HG03039 (cell line): Measurements from ENCODE around the gene LZTFL1.

ENCODE experiments used
- ATAC-seq: cut with Tn5 transposase; IDR thresholded peaks from one replicate; pipeline ENCODE4 v1.9.1; 2021; ENCODE audit warnings: mild to moderate bottlenecking, moderate library complexity; ENCODE audit not compliant: unreplicated experiment

LZTFL1 gene

DNA sequence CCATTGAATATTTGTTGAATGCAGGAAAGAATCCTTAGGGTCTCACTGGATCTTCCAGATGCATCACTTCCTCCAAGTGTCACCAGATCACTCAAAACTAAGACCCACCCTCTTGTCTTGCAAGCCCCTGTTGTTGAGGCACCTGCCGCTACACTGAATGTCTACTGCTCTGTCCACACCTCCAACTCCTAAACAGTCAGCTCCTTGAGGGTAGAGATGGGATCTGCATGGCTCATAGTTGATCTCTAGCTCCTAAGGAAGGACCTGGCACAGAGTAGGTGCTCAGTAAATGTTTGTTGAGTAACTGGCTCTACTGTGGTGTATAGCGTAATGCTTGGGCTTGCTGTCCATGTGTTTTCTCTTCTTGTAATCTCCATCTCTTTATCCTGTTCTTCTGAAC is 54.4 kb downstream of the LZTFL1 start:
- no peak for ATAC-seq

DNA sequence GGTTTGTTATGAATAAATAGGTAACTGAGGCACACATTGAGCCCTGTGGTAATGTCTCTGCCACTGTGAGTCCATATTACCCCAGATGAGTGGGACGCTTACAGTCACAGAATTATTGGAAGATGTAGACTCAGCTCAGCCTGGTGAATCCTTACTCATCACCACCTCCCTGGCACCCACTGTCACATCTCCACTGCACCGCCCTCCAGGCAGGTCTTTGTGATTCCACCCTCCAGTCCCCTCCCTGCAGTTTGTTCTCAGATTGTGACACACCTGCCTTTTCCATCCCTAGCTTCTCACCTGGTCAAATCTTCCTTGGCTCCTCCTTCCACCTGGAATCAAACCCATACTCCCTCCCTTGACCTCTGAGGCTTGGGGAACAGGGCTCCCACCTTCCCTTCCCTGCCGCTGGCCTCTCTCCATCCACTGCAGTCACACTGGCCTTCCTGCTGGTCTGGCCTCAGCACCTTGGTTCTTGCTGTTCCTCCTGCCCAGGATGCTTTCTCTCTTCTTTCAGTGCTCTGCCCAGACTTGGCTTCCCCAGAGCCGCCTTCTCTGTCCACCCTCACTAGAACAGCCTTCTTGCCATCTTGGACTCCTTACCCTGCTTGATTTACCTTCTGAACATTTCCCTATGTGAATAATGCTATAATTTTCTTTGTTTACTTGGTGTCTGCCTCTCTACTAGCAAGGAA is 55.0 kb downstream of the LZTFL1 start:
- ATAC-seq = no peak

DNA sequence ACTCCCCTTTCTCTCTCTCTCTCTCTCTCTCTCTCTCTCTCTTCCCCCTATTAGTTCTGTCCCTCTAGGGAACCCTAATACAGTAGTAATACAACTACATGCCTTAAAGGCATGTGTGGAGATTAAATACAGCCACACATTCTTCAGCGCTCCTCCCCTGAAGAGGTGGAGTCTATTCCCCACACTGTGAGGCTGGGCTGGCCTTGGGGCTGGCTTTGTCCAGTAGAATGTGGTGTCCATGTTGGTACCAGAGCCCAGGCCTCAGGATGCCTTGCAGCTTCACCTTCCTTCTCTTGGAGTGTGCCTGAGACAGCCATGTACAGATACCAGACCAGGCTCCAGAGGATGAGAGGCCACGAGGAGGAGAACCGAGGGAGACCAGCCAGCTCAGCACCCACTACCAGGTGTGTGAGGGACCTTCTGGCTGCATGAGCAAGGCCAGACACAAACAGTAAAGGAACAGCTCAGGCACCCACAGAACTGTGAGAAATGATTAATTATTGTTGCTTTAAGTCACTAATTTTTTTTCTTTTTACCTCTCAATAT is 56.2 kb downstream of the LZTFL1 start:
- no peak for ATAC-seq

DNA sequence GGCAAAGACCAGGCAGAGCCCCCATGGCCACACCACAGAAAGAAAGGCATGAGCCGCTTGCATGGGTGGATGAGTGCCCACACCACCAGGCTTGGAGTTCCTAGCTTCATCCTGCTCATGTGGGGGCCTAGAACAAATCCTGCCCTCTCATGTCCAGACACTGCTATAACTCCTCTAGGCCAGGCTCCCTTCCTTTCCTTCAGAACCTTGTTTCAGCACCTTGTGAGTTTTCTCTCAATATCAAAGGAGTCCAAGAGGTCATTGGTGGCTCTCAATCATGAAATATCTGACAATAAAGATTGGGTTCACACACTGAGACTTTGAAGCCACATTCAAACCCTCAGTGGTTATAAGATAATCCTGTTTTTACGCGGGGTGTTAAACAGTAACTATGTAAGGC is 58.3 kb downstream of the LZTFL1 start:
- ATAC-seq = no peak

DNA sequence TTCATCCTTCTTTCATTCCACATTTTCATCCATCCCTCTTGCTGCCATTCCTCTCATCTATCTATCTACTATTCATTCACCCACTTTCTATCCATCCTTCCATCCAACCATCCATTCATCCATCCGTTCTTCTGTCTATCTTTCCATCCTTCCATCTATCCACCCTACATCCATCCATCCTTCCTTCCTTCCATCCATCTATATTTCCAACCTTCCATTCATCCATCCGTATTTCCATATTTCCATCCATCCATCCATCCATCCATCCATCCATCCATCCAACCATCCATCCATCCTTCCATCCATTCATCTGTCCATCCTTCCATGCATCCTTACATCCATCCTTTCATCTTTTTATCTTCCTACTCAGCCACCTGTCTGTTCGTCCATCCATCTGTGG is 59.5 kb downstream of the LZTFL1 start:
- no peak for ATAC-seq

DNA sequence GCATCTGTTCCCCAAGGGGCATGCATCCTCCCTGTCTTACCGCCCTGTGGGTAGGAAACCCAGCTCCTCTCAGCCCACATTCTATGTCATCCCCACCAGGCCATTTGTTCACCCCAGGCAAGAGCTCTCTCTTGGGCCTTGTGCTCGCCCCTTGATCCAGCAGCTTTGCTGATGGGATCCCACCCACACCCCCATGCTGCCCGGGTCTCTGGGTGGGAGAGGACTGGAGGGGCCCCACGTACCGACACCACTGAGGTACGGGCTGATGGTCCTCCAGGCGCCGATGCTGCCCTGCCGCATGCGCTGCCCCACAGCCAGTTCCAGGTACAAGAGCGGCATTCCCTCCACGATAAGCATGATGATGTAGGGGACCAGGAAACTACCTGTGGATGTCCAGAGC is 60.1 kb downstream of the LZTFL1 start:
- ATAC-seq = no peak

DNA sequence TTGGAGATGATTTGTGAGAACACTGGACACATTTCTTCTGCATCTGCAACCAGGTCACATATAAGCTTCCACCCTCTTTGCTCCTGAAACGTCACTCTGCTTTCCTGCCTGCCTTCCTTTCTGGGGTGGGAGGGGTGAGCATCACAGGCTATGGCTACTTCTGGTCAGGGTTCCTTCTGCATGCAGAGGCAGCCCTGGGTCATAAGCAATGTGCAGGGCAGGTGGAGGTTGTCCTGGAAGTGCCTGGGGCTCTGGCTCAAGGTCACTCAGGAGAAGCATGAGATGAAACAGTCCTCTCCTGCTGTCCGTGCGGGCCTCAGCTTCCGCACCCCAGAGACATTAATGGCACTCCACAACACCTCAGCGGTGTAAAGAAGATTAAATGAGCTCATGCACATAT is 60.6 kb downstream of the LZTFL1 start:
- no peak for ATAC-seq

DNA sequence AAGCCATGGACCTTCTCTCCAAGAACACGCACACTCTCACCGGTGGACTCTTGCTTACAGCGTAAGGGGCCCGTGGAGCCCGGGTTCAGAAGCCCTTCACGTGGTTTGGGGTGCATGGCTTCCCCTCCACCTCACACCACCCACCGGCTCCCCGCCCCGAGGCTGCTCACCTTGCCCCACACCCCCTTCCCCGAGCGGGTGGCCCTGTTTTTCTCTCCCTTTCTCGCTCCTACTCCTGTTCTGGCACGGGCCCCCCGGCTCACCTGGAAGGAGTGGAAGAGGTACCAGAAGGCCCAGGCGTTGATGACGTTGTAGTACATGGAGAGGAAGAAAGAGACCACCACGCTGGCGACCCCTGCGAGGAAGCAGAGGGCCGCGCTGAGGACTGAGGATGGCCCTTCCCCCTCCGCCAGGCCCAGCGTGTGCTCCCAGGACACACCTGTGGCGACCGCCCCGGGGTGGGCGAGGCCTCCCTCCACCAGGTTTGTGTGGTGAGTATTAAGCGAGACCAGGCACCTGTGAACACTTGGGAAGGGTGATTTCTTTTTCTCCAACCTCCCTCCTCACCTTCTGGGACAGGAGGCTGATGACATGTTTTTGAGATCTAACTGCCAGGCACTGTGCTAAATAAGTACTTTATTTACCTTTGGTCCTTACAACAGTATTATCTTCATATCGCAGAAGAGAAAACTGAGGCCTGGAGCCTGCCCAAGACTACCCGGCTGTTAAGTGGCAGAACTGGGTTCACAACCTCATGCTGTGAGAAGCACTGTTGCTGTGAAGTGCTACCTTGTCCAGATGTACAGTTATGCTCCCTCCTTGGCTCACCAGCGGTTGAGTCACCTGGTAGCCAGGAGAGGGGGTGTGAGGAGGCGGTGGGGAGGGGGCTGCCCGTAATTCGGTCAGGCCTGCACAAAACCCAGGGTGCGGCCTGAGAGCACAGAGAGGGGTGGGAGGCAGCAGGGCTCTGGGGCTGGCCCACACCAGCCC is 61.9 kb downstream of the LZTFL1 start:
- no peak for ATAC-seq

DNA sequence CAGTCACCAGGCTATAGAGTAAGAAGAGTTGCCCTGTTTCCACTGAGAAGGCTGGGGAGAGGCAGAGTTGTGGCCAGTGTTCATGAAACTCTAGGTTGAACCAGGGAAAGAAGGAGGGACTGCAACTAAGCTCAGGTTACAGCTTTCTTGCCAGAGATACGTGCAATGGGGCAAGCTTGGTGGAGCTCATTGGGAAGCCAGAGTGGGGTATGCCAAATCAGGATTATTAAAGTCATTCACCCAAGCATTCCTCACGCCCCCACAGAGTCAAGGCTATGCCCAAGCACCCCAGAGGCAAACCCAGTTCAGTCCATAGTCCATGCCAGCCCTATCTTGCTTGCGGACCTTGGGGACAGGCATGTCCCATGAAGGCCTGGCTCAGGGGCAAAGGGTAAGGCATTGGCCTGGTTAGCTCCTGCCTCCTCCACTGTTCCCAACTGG is 63.1 kb downstream of the LZTFL1 start:
- no peak for ATAC-seq

DNA sequence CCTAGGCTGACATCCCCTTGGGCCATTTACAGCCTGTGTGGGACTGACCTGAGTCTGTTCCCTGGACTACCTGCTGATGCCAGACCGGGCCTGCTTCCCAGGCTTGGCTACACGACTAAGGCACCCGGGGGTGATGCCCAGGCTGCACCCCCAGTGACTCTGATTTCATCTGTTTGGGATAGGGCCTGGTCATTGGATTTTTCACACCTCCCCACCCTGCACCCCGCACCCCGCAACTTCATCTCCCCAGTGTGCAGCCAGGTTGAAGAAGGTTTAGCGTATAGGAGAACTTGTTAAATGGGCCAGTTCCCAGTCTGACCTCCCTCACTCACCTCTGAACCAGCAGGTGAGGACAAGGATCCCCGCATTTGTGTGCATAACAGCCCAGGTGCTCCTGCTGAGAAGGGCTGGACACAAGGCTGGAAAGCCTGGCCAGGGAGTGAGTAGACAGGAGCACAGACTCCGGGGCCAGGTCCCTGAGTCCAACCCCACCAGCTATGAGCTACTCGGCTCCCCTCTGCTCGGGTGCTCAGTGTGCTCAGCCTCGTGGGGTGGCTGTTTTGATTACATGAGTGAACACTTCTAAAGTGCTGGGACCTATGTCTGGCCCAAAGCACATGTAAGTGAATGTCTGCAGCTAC is 64.1 kb downstream of the LZTFL1 start:
- ATAC-seq = no peak

DNA sequence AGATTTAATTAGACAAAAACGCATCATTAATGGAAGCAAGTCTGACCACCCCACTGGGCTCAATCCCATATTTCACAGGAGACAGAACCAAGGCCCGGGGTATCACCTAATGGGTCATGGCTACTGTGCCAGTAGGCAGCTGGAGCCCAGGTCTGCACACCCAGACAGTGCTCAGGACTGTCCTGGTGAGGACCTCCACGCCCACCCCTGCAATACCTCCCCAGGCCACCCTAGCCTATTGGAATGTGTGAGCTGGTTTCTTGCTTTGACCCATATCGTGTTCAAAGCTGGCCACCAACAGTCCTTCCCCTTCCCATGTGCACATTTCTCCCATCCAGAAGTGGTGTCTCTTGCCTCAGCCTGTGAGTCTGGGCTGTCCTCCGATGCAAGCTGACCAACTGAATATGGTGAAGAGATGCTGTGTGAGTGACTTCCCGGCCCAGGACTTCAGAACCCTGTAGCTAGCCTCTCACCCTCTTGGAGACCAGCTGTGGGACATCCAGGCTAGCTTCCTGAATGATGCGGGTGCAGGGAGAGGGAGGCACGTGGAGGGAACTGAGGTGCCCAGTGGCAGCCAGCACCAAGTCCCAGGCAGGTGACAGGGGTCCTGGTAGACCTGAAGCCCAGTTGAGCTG is 64.7 kb downstream of the LZTFL1 start:
- ATAC-seq = no peak

DNA sequence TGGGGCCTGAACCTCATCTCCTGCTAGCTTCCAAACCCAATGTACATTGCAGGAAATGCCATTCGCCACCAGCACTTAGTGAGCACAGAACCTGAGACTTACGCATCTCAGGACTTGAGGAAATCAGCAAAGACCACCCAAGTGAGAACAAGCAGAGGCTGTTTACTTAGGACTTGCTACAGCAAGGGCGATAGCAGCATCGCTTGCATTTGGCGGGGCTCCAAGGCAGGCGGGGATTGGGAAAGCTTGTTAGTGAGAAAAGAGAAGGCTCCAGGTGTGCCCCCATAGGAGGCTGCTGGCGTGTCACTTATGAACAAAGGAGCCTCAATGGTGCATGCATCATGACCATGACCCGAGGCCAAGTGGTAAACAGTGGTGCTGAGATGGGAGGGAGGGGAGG is 65.3 kb downstream of the LZTFL1 start:
- ATAC-seq = no peak

DNA sequence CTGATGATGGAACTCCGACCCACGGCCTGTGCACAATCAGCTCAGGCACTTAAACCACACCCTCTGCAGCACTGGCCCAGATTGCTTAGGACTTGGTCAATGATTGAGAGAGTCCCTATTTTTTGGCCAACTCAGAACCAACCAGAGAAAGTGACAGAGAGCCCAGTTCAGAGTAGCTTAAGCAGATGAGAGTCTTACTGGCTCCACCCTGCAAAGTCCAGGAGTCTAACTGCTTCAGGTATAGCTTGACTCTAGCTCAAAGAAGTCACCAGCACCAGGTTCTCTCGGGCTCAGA is 65.7 kb downstream of the LZTFL1 start:
- no peak for ATAC-seq

DNA sequence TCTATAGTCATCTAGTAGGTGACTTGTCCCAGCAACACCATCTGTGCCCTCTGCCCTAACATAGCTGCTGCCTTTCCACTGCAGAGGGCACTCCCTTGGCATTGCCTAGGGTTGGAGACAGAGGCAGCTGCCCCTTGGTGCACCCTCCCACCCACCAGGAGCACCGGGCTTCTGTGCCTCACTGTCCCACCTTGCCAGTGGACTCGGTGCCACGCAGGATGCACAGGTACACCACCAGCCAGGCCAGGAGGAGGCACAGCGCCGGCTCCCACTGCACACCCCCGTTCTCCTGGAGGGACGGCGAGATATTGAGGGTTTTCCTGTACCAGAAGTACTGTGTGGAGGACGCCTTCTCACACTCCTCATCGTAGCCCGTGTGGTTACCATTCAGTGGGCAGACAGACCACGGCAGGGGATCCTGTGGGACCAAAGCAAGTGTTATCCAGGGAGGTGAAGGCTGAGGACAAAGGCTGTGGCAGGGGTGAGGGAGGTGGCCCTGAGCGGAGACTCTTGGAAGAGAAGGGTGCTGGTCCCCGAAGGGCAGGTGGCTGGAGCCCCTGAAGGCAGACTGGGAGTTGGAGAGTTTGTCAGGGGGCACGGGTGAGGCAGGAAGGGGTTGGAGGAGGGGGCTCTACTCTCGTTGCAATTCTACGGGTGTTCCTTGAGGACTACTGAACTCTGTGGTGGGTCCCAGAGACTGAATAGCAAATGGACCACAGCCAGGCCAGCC is 66.2 kb downstream of the LZTFL1 start:
- ATAC-seq = no peak

DNA sequence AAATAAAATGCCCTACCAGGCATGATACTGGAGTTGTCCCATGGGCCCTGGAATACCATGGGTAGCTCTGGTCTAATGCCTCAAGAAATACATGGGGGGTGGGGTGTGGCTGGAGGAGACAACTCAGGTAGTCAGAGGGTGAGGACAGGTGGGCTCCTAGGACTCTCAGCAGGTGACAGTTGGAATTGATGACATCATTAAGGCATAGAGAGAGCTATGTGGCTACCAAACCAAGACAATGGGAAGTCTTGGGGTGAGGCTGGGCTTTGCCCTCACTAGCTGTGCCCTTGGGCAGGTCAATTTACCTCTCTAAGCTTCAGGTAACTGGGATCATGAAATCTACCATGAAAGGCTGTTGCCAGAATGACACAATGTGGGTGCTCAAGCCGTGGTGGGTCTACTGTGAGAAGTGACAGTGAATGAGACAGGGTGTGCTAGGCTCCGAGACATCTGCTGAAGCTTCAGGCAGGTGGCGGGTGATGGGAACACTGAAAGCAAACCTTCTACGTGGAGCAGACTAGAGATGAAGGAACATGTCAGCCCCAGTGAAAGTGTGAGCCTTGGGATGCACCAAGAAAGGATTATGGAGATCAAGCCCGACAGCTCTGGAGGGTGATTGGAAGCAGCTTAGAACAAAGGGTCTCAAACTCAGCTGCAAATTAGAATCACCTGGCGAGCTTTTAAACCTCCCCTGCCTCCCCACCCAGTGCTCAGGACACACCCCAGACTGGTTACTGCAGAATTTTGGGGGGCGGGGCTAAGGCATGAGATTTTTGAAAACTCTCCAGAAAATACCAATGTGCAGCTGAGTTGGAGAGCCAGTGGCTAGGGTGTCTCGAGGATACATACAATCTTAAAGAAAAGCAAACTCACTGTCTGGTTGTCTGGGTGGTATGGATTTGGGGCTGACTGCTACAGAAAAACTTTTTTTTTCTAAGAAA is 67.1 kb downstream of the LZTFL1 start:
- ATAC-seq = no peak

DNA sequence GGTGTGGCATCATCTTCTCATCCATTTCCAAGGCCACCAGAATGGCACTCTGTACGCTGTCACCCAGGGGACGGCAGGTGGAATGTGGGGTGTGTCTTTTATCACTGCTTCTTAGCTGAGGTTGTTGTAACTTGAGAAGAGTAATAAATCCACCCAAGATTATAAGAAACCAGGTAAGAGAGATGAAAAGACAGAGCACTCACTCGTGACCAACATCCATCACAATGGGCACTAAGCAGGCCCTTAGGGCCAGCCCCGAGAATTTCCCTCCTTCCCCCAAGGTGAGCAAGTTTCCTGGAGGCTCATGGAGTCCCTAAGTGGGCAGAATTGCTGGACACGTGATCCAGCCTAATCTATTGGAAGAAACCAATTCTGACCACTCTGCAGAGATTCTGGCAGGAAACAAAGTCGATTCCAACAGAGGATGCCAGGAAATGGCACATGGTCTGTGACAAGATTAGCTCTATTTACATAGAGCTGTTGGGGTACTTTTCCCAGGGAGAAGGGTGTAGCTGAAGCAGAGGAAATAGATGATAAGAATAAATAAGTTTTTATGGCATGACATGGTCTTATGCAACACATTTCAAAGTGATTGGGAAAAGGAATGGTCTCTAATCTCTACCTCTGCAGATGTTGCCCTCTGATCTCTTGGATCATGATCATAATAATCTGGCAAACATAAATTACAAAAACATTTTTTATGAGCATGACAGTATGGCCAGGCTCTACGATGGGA is 68.0 kb downstream of the LZTFL1 start:
- no peak for ATAC-seq
